ENCODE data around the gene RHBDF1. TPM values are rescaled to one million over a fixed set of nuclear protein-coding genes. Genes with fewer than 3 reads are reported as not detected.

RHBDF1 gene
- total and polyA plus RNA-seq, 2 of the 13 experiments (the other 11 are each of a cell fraction or from before 2014, with no cell fraction given) = 5.4 to 26.9 TPM

GRCh38 chr16:74051-74746 is 1.8 kb upstream of the RHBDF1 start:
- DNase-seq (ENCODE audit: low spot score) (no peak), ATAC-seq (no peak), FAIRE-seq (no peak)
- intact Hi-C loops (cut with micrococcal nuclease; ENCODE audit: unreplicated experiment) = no loop called here
- CTCF ChIA-PET (ENCODE audit: low intra/inter-chr PET ratio, low total read pairs) = no interaction called here
- in situ Hi-C loops (cut with HindIII; ENCODE audit: extremely low pct_ligation_motif_present, low pct_unique_long_range_greater_than_20kb) = no loop called here
- WGBS (ENCODE audit: low lambda C conversion rate) = 21% methylated on average over 2 of the region's 12 CpGs
- POLR2A ChIA-PET = interaction anchor here (2.6 kb wide), 1 partner anchor 21 kb away, joined by 12 read pairs; the partner anchor contains the start of genes POLR3K and SNRNP25
- Histone ChIP-seq H3K27me3 (ENCODE audit: control insufficient read depth in 1 of 2, insufficient read depth in 2 of 2, low read length in 2 of 2) (peaks cover 2 to 8% of the 10 kb centered on the region in 2 experiments; a peak in 2 of 5 replicates), H3K79me2 (ENCODE audit: insufficient read depth, low read length) (peaks cover 1% of the 10 kb centered on the region), H3K9ac (ENCODE audit: insufficient read depth, low read depth, low read length) (no peak overlapping the region), H3K4me2 (ENCODE audit: low read depth, low read length) (peak overlapping the region; percentile 33; the same call in 1 of the 2 replicates), H3K4me1 (ENCODE audit: insufficient read depth, low read length) (peaks cover 78% of the 10 kb centered on the region), H4K20me1 (ENCODE audit: insufficient read depth, low read length) (0 out of 2 replicates have a peak, but pooled peaks cover 3% of the 10 kb centered on the region), H3K4me3 (replicated peaks in 1 of 3; ENCODE audit: insufficient read depth in 1 of 3, low read depth in 2 of 3, low read length in 3 of 3) (peak overlapping the region in 2 of 3 experiments; percentile 6 to 35; a peak in 1 of 6 replicates), H3K36me3 (replicated peaks in 1 of 2; ENCODE audit: control insufficient read depth in 1 of 2, insufficient read depth in 2 of 2, low read length in 2 of 2) (no peaks in the 10 kb centered on the region), H2AFZ (ENCODE audit: low read length) (no peak overlapping the region), H3K9me3 (ENCODE audit: low read length) (no peaks in the 10 kb centered on the region), H3K27ac (ENCODE audit: extremely low read length, insufficient read depth, low read length) (no peak overlapping the region)
- BruUV-seq (replicated peaks) = no TSS peak
- TF ChIP-seq, protein P1, sequence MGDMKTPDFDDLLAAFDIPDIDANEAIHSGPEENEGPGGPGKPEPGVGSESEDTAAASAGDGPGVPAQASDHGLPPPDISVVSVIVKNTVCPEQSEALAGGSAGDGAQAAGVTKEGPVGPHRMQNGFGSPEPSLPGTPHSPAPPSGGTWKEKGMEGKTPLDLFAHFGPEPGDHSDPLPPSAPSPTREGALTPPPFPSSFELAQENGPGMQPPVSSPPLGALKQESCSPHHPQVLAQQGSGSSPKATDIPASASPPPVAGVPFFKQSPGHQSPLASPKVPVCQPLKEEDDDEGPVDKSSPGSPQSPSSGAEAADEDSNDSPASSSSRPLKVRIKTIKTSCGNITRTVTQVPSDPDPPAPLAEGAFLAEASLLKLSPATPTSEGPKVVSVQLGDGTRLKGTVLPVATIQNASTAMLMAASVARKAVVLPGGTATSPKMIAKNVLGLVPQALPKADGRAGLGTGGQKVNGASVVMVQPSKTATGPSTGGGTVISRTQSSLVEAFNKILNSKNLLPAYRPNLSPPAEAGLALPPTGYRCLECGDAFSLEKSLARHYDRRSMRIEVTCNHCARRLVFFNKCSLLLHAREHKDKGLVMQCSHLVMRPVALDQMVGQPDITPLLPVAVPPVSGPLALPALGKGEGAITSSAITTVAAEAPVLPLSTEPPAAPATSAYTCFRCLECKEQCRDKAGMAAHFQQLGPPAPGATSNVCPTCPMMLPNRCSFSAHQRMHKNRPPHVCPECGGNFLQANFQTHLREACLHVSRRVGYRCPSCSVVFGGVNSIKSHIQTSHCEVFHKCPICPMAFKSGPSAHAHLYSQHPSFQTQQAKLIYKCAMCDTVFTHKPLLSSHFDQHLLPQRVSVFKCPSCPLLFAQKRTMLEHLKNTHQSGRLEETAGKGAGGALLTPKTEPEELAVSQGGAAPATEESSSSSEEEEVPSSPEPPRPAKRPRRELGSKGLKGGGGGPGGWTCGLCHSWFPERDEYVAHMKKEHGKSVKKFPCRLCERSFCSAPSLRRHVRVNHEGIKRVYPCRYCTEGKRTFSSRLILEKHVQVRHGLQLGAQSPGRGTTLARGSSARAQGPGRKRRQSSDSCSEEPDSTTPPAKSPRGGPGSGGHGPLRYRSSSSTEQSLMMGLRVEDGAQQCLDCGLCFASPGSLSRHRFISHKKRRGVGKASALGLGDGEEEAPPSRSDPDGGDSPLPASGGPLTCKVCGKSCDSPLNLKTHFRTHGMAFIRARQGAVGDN (CRISPR knock-in tag; IDR thresholded peaks at IDR 0.05) = peak; percentile 11; the same call in 1 of the 2 replicates
- TF ChIP-seq, protein P2, sequence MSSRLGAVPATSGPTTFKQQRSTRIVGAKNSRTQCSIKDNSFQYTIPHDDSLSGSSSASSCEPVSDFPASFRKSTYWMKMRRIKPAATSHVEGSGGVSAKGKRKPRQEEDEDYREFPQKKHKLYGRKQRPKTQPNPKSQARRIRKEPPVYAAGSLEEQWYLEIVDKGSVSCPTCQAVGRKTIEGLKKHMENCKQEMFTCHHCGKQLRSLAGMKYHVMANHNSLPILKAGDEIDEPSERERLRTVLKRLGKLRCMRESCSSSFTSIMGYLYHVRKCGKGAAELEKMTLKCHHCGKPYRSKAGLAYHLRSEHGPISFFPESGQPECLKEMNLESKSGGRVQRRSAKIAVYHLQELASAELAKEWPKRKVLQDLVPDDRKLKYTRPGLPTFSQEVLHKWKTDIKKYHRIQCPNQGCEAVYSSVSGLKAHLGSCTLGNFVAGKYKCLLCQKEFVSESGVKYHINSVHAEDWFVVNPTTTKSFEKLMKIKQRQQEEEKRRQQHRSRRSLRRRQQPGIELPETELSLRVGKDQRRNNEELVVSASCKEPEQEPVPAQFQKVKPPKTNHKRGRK (CRISPR knock-in tag; IDR thresholded peaks at IDR 0.05) = no peak
- peak; percentile 40; the same call in 1 of the 2 replicates for TF ChIP-seq HNRNPL (IDR thresholded peaks at IDR 0.05; ENCODE audit: low read depth, low read length)

All from HepG2 (cell line).